ENCODE data around the gene TREX2. TPM values are rescaled to one million over a fixed set of nuclear protein-coding genes. Genes with fewer than 3 reads are reported as not detected.

The TREX2 gene
- total RNA-seq, 1 donor from 2014 or later: 0.80 TPM

GRCh38 chrX:153492543-153492942, 46.7 kb upstream of the TREX2 start:
- no peak overlapping the region for H3K4me3 ChIP-seq
- no peaks in the 10 kb centered on the region for H3K27me3 ChIP-seq (ENCODE audit: low read depth)
- H3K27ac ChIP-seq: no peak overlapping the region
- TF ChIP-seq CTCF (IDR thresholded peaks at IDR 0.05): no peak
- ATAC-seq (no peak), DNase-seq (no peak)
- H3K36me3 ChIP-seq: no peaks in the 10 kb centered on the region
- intact Hi-C loops (cut with DNase I): no loop called here
- H3K4me1 ChIP-seq: peaks cover 4% of the 10 kb centered on the region
- no peaks in the 10 kb centered on the region for H3K9me3 ChIP-seq

DNA sequence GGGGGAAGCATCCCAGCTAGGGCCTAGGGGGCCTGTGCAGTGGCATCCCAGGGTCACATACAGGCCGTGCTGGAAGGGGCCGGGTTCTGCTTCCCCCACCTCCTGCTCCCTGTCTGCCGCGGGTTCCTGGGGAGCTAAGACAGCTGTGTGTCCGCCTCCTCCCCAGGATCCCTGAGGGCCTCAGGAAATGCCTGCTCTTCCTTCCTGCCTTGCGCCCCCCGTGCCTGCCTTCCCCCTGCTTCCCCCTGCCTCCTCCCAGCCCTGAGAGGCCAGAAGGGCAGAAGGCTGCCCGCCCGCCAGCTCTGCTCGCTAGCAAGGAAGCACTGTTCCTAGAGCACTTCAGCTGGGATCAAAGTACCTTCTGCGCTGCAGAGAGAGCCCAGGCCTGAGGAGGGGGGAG, 46.1 kb upstream of the TREX2 start:
- no peaks in the 10 kb centered on the region for H3K27me3 ChIP-seq (ENCODE audit: low read depth)
- ATAC-seq (no peak), DNase-seq (no peak)
- H3K9me3 ChIP-seq: no peaks in the 10 kb centered on the region
- peak overlapping the region; percentile 49 for H3K27ac ChIP-seq
- no peak for TF ChIP-seq CTCF (IDR thresholded peaks at IDR 0.05)
- no peak overlapping the region for H3K4me3 ChIP-seq
- H3K36me3 ChIP-seq: no peaks in the 10 kb centered on the region
- H3K4me1 ChIP-seq: peaks cover 4% of the 10 kb centered on the region
- intact Hi-C loops (cut with DNase I): no loop called here

GRCh38 chrX:153491351-153491914, 45.6 kb upstream of the TREX2 start:
- intact Hi-C loops (cut with DNase I): no loop called here
- no peak for DNase-seq
- Histone ChIP-seq H3K9me3 (no peaks in the 10 kb centered on the region), H3K27ac (peak overlapping the region; percentile 49), H3K4me3 (no peak overlapping the region), H3K4me1 (peaks cover 4% of the 10 kb centered on the region), H3K27me3 (ENCODE audit: low read depth) (no peaks in the 10 kb centered on the region), H3K36me3 (no peaks in the 10 kb centered on the region)
- ATAC-seq: no peak
- no peak for TF ChIP-seq CTCF (IDR thresholded peaks at IDR 0.05)

- Histone ChIP-seq H3K36me3 (no peaks in the 10 kb centered on the region), H3K9me3 (no peaks in the 10 kb centered on the region), H3K27ac (no peak overlapping the region), H3K4me3 (no peak overlapping the region), H3K27me3 (ENCODE audit: low read depth) (no peaks in the 10 kb centered on the region), H3K4me1 (peaks cover 4% of the 10 kb centered on the region)
- no peak for DNase-seq
- no peak for TF ChIP-seq CTCF (IDR thresholded peaks at IDR 0.05)
- ATAC-seq: no peak
- intact Hi-C loops (cut with DNase I): no loop called here
Measured at GRCh38 chrX:153490217-153490930, 44.5 kb upstream of the TREX2 start.

DNA sequence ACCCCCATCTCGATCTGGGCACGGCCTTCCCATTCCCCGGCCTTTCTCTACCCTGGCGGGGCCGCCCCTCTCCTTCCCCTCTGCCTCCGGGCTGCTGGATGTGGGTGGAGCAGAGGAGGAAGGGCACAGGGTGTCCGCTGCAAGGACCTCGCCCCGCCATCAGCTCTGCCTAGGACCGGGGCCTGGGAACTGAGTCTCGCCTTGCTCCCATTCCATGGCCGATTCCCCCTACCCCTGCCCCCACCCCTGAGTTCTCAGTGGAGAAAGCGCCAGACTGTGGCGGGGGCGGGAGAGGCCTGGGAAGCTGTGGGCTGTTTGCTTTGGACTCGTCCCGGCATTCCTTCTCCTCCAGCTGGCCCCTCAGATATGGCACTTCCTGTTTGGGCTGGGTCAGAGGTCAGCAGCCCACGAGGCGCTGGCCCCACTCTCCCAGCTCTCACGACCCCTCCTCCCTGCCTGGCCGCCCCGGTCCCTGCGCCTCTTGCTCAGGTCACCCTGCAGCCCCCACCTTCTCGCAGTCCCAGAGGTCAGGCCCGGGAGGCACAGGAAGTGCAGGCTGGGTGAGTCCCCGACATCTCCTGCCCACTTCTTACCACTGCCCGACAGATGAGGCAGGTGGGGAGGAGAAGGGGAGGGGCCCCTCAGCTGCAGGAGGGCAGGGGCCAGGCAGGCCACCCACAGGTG, 42.5 kb upstream of the TREX2 start:
- DNase-seq (no peak), ATAC-seq (peak; percentile 21 to 23)
- no peak overlapping the region for H3K4me3 ChIP-seq
- no peaks in the 10 kb centered on the region for H3K9me3 ChIP-seq
- no peaks in the 10 kb centered on the region for H3K36me3 ChIP-seq
- H3K27ac ChIP-seq: peak overlapping the region; percentile 68
- H3K27me3 ChIP-seq (ENCODE audit: low read depth): no peaks in the 10 kb centered on the region
- TF ChIP-seq CTCF (IDR thresholded peaks at IDR 0.05): no peak
- peaks cover 4% of the 10 kb centered on the region for H3K4me1 ChIP-seq
- intact Hi-C loops (cut with DNase I): no loop called here
